ENCODE measurements around the gene TMEM141. TPM values are rescaled to one million over a fixed set of nuclear protein-coding genes. Genes with fewer than 3 reads are reported as not detected.

Gene TMEM141
- total and polyA plus RNA-seq, 2 donors (not counting 3 experiments of a cell fraction or from before 2014, with no cell fraction given), result 43.2 to 146 TPM

- Histone ChIP-seq H3K79me2 (ENCODE audit: control insufficient read depth, insufficient read depth, low read length) (no peaks in the 10 kb centered on the region), H3K9me3 (replicated peaks; ENCODE audit: control insufficient read depth, insufficient read depth, low read length) (no peaks in the 10 kb centered on the region), H3K4me2 (ENCODE audit: insufficient read depth, low read length) (no peak overlapping the region), H3K27me3 (ENCODE audit: control insufficient read depth in 2 of 2, insufficient read depth in 2 of 2, low read length in 2 of 2) (peaks cover 14 to 27% of the 10 kb centered on the region in 2 experiments), H2AFZ (ENCODE audit: low read depth, low read length) (no peak overlapping the region), H3K4me3 (replicated peaks in 1 of 3; ENCODE audit: insufficient read depth in 1 of 3, low read depth in 1 of 3, low read length in 3 of 3) (no peak overlapping the region), H3K36me3 (ENCODE audit: control insufficient read depth in 2 of 2, extremely low read depth in 1 of 2, insufficient read depth in 2 of 2, low read length in 2 of 2) (no peaks in the 10 kb centered on the region), H3K9ac (replicated peaks; ENCODE audit: extremely low read depth, insufficient read depth, low read length) (no peak overlapping the region), H3K4me1 (ENCODE audit: control insufficient read depth, extremely low read depth, insufficient read depth, low read length) (no peaks in the 10 kb centered on the region), H3K9me1 (replicated peaks; ENCODE audit: control insufficient read depth, extremely low read depth, insufficient read depth, low read length) (no peaks in the 10 kb centered on the region), H3K27ac (ENCODE audit: insufficient read depth, low read depth, low read length) (no peak overlapping the region), H4K20me1 (replicated peaks; ENCODE audit: control insufficient read depth, extremely low read depth, insufficient read depth, low read length) (no peaks in the 10 kb centered on the region)
- ChIA-PET CTCF (interaction anchor here (0.7 to 2.1 kb wide), 5 partner anchors 8 to 288 kb away, joined by 3 to 7 read pairs (median 3); no protein-coding TSS in a partner anchor), POLR2A (no interaction called here)
- BruUV-seq (replicated peaks), result no TSS peak
- FAIRE-seq (no peak), DNase-seq (ENCODE audit: low read depth, low spot score) (no peak)
- intact Hi-C loops (cut with micrococcal nuclease) (no loop called here), dilution Hi-C loops (cut with MboI; ENCODE audit: extremely low pct_ligation_motif_present, low sequenced_read_pairs) (no loop called here)
- no peak for TF ChIP-seq POLR2AphosphoS5 (IDR thresholded peaks at IDR 0.05; ENCODE audit: insufficient read depth, low read depth, low read length)
- TF ChIP-seq POLR2A (IDR thresholded peaks at IDR 0.05; ENCODE audit: low read depth, low read length), result no peak
- TF ChIP-seq CTCF (IDR thresholded peaks at IDR 0.05; ENCODE audit: extremely low read depth in 1 of 2, insufficient read depth in 1 of 2, low read depth in 1 of 2, low read length in 2 of 2), result no peak
- no peak for TF ChIP-seq MAX (IDR thresholded peaks at IDR 0.05; ENCODE audit: insufficient read depth, insufficient read length)
- TF ChIP-seq GATA2 (IDR thresholded peaks at IDR 0.05; ENCODE audit: insufficient read depth, insufficient read length, low read depth, low read length), result no peak
Measured at GRCh38 chr9:136779808-136780207, 11.3 kb upstream of the TMEM141 start.

- FAIRE-seq, result no peak
Measured at GRCh38 chr9:136782452-136782851, 8.7 kb upstream of the TMEM141 start.

More at GRCh38 chr9:136782452-136782851, 8.7 kb upstream of the TMEM141 start:
- Histone ChIP-seq H3K4me2 (ENCODE audit: insufficient read depth, low read length) (no peak overlapping the region), H2AFZ (ENCODE audit: low read depth, low read length) (no peak overlapping the region), H3K9me1 (replicated peaks; ENCODE audit: control insufficient read depth, extremely low read depth, insufficient read depth, low read length) (no peaks in the 10 kb centered on the region), H3K4me1 (ENCODE audit: control insufficient read depth, extremely low read depth, insufficient read depth, low read length) (no peaks in the 10 kb centered on the region), H3K9ac (replicated peaks; ENCODE audit: extremely low read depth, insufficient read depth, low read length) (no peak overlapping the region), H3K27me3 (ENCODE audit: control insufficient read depth in 2 of 2, insufficient read depth in 2 of 2, low read length in 2 of 2) (peaks cover 14 to 29% of the 10 kb centered on the region in 2 experiments), H4K20me1 (replicated peaks; ENCODE audit: control insufficient read depth, extremely low read depth, insufficient read depth, low read length) (no peaks in the 10 kb centered on the region), H3K36me3 (ENCODE audit: control insufficient read depth in 2 of 2, extremely low read depth in 1 of 2, insufficient read depth in 2 of 2, low read length in 2 of 2) (no peaks in the 10 kb centered on the region), H3K27ac (ENCODE audit: insufficient read depth, low read depth, low read length) (no peak overlapping the region), H3K79me2 (ENCODE audit: control insufficient read depth, insufficient read depth, low read length) (no peaks in the 10 kb centered on the region), H3K4me3 (replicated peaks in 1 of 3; ENCODE audit: insufficient read depth in 1 of 3, low read depth in 1 of 3, low read length in 3 of 3) (no peak overlapping the region), H3K9me3 (replicated peaks; ENCODE audit: control insufficient read depth, insufficient read depth, low read length) (no peaks in the 10 kb centered on the region)
- intact Hi-C loops (cut with micrococcal nuclease), result no loop called here
- ChIA-PET CTCF (no interaction called here), POLR2A (no interaction called here)
- BruUV-seq (replicated peaks), result no TSS peak
- dilution Hi-C loops (cut with MboI; ENCODE audit: extremely low pct_ligation_motif_present, low sequenced_read_pairs), result no loop called here
- no peak for DNase-seq (ENCODE audit: low read depth, low spot score)
- TF ChIP-seq GATA2 (IDR thresholded peaks at IDR 0.05; ENCODE audit: insufficient read depth, insufficient read length, low read depth, low read length), result no peak

Data from endothelial cell of umbilical vein (primary cell).